22Rv1 (cell line): ENCODE data around the gene ARVCF.

ENCODE experiments used
- CTCF ChIP-seq: fragments of 450-650 bp; IDR thresholded peaks from 2 replicates; pipeline ENCODE4 v1.5.1; 2017; ENCODE audit warnings: mild to moderate bottlenecking
- ZFX ChIP-seq: fragments of 450-650 bp; IDR thresholded peaks from 2 replicates; pipeline ENCODE4 v1.6.1; 2017; ENCODE audit warnings: antibody characterized with exemption, borderline replicate concordance

- TF ChIP-seq CTCF (no peak), ZFX (no peak)
Observed at GRCh38 chr22:19966908-19967750, 49.5 kb downstream of the ARVCF start.
